A673 (cell line): Measurements from ENCODE around the gene GAB1.

Source experiments
- EZH2 ChIP-seq: fragments of 200-600 bp; sonication (generic); IDR thresholded peaks from 2 replicates; pipeline ENCODE4 v1.6.1; 2017; ENCODE audit warnings: borderline replicate concordance, low read depth, mild to moderate bottlenecking, mixed read lengths, antibody characterized with exemption, low read length; ENCODE audit not compliant: poor library complexity, severe bottlenecking
- TF ChIP-seq, protein P1 (sequence below): fragments of 300-800, 200-600 bp; sonication (generic); conservative IDR thresholded peaks from 2 replicates; pipeline ENCODE4 v1.5.1; 2017; ENCODE audit warnings: low read depth, mild to moderate bottlenecking, antibody characterized with exemption, low read length, moderate library complexity, mixed read lengths

DNA sequence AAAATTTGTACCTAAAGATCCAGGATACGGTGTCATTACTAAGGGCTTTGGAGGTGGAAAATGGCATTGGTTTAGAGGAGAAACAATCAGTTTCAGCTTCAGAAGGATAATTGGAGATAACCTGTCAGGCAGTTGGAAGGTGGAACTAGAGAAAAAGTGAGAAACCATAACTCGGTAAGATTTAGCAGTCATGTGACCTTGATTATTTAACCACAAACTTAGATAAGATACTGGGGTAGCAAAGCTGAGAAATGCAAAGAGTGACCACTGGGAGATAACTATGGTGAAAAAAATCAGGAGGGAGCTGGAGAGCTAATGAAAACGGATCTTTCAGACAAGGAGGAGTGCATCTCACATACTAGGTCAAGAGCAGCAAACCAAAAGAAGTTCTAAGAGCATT, 118.5 kb downstream of the GAB1 start:
- TF ChIP-seq, protein P1, sequence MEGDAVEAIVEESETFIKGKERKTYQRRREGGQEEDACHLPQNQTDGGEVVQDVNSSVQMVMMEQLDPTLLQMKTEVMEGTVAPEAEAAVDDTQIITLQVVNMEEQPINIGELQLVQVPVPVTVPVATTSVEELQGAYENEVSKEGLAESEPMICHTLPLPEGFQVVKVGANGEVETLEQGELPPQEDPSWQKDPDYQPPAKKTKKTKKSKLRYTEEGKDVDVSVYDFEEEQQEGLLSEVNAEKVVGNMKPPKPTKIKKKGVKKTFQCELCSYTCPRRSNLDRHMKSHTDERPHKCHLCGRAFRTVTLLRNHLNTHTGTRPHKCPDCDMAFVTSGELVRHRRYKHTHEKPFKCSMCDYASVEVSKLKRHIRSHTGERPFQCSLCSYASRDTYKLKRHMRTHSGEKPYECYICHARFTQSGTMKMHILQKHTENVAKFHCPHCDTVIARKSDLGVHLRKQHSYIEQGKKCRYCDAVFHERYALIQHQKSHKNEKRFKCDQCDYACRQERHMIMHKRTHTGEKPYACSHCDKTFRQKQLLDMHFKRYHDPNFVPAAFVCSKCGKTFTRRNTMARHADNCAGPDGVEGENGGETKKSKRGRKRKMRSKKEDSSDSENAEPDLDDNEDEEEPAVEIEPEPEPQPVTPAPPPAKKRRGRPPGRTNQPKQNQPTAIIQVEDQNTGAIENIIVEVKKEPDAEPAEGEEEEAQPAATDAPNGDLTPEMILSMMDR = no peak
- no peak for TF ChIP-seq EZH2
